Activated T-helper 17 cell treated with anti-CD3 and anti-CD28 coated beads, Interleukin-2, amount 50 U/mL, for 72 hours (primary cell): Measurements from ENCODE around the gene DBX1. TPM values are rescaled to one million over a fixed set of nuclear protein-coding genes. Genes with fewer than 3 reads are reported as not detected.
A peak's percentile ranks its signal among the peaks of the same experiment; 100 is the strongest.

Experiments
- ATAC-seq: fragments of 150-1000 bp; cut with Tn5 transposase; replicated peaks from 2 replicates; pipeline ENCODE4 v1.10.0; 2021; ENCODE audit warnings: mild to moderate bottlenecking, moderate library complexity
- H3K27ac Mint-ChIP-seq: one replicate; pipeline ENCODE4 v1.8.0; 2022; ENCODE audit warnings: mixed read lengths
- H3K27me3 Mint-ChIP-seq: one replicate; pipeline ENCODE4 v1.8.0; 2022; ENCODE audit warnings: mixed read lengths
- H3K36me3 Mint-ChIP-seq: one replicate; pipeline ENCODE4 v1.8.0; 2022; ENCODE audit warnings: low read depth, mild to moderate bottlenecking, mixed read lengths
- H3K4me1 Mint-ChIP-seq: one replicate; pipeline ENCODE4 v1.8.0; 2022; ENCODE audit warnings: mixed read lengths
- H3K4me3 Mint-ChIP-seq: one replicate; pipeline ENCODE4 v1.8.0; 2022; ENCODE audit warnings: mild to moderate bottlenecking, mixed read lengths
- H3K9me3 Mint-ChIP-seq: one replicate; pipeline ENCODE4 v1.8.0; 2022; ENCODE audit warnings: mixed read lengths
- total RNA-seq, 2 donors: library from RNA; stranded (reverse); gene quantifications; one replicate each; pipeline ENCODE4 v1.2.3, GENCODE V29; 2022

The DBX1 gene
- total RNA-seq, 2 donors from 2014 or later = not detected

GRCh38 chr11:20177136-20177535 lies 16.9 kb upstream of the DBX1 start:
- Mint-ChIP-seq H3K27ac (no peak overlapping the region), H3K36me3 (no peaks in the 10 kb centered on the region), H3K27me3 (peaks cover 41% of the 10 kb centered on the region)

GRCh38 chr11:20172721-20173447 lies 12.6 kb upstream of the DBX1 start:
- Mint-ChIP-seq H3K27me3 (peaks cover 37% of the 10 kb centered on the region), H3K4me3 (no peak overlapping the region), H3K4me1 (no peaks in the 10 kb centered on the region), H3K27ac (no peak overlapping the region), H3K36me3 (no peaks in the 10 kb centered on the region), H3K9me3 (peaks cover 3% of the 10 kb centered on the region)
- no peak for ATAC-seq

More at GRCh38 chr11:20177136-20177535, 16.9 kb upstream of the DBX1 start:
- H3K9me3 Mint-ChIP-seq = no peaks in the 10 kb centered on the region
- no peak overlapping the region for H3K4me3 Mint-ChIP-seq
- H3K4me1 Mint-ChIP-seq = no peaks in the 10 kb centered on the region
- ATAC-seq = no peak

- no peak for ATAC-seq
- H3K27ac Mint-ChIP-seq = no peak overlapping the region
- H3K36me3 Mint-ChIP-seq = peaks cover 31% of the 10 kb centered on the region
- peaks cover 6% of the 10 kb centered on the region for H3K9me3 Mint-ChIP-seq
- H3K27me3 Mint-ChIP-seq = peaks cover 75% of the 10 kb centered on the region
- H3K4me1 Mint-ChIP-seq = peaks cover 11% of the 10 kb centered on the region
- peak overlapping the region; percentile 73 for H3K4me3 Mint-ChIP-seq
Measured at GRCh38 chr11:20163783-20164481, 3.7 kb upstream of the DBX1 start.

- Mint-ChIP-seq H3K27me3 (peaks cover 83% of the 10 kb centered on the region), H3K4me1 (peaks cover 15% of the 10 kb centered on the region), H3K36me3 (peaks cover 39% of the 10 kb centered on the region), H3K27ac (no peak overlapping the region), H3K4me3 (peak overlapping the region; percentile 73), H3K9me3 (peaks cover 8% of the 10 kb centered on the region)
- ATAC-seq = peak; percentile 50
Measured at GRCh38 chr11:20162824-20163782, 2.8 kb upstream of the DBX1 start.

- peaks cover 24% of the 10 kb centered on the region for H3K4me1 Mint-ChIP-seq
- H3K27ac Mint-ChIP-seq = peak overlapping the region; percentile 29
- ATAC-seq = no peak
- H3K4me3 Mint-ChIP-seq = peak overlapping the region; percentile 73
- peaks cover 79% of the 10 kb centered on the region for H3K27me3 Mint-ChIP-seq
- H3K36me3 Mint-ChIP-seq = peaks cover 39% of the 10 kb centered on the region
- peaks cover 8% of the 10 kb centered on the region for H3K9me3 Mint-ChIP-seq
Measured at GRCh38 chr11:20161923-20162744, 1.9 kb upstream of the DBX1 start.

- Mint-ChIP-seq H3K27me3 (peaks cover 75% of the 10 kb centered on the region), H3K36me3 (peaks cover 39% of the 10 kb centered on the region), H3K4me3 (no peak overlapping the region), H3K9me3 (peaks cover 8% of the 10 kb centered on the region), H3K27ac (no peak overlapping the region), H3K4me1 (peaks cover 24% of the 10 kb centered on the region)
- no peak for ATAC-seq
Measured at GRCh38 chr11:20161230-20161918, 1.1 kb upstream of the DBX1 start.

GRCh38 chr11:20159466-20160381 lies 551 bp downstream of the DBX1 start:
- H3K36me3 Mint-ChIP-seq = peaks cover 39% of the 10 kb centered on the region
- H3K27ac Mint-ChIP-seq = no peak overlapping the region
- H3K9me3 Mint-ChIP-seq = peaks cover 8% of the 10 kb centered on the region
- no peak for ATAC-seq
- no peak overlapping the region for H3K4me3 Mint-ChIP-seq
- H3K27me3 Mint-ChIP-seq = peaks cover 75% of the 10 kb centered on the region
- peaks cover 29% of the 10 kb centered on the region for H3K4me1 Mint-ChIP-seq

GRCh38 chr11:20158597-20159257 lies 1.5 kb downstream of the DBX1 start:
- H3K9me3 Mint-ChIP-seq = peaks cover 8% of the 10 kb centered on the region
- H3K4me1 Mint-ChIP-seq = peaks cover 29% of the 10 kb centered on the region
- H3K27ac Mint-ChIP-seq = no peak overlapping the region
- H3K4me3 Mint-ChIP-seq = no peak overlapping the region
- peaks cover 39% of the 10 kb centered on the region for H3K36me3 Mint-ChIP-seq
- ATAC-seq = no peak
- H3K27me3 Mint-ChIP-seq = peaks cover 69% of the 10 kb centered on the region

- Mint-ChIP-seq H3K27me3 (peaks cover 61% of the 10 kb centered on the region), H3K27ac (no peak overlapping the region), H3K36me3 (peaks cover 32% of the 10 kb centered on the region), H3K4me1 (peaks cover 21% of the 10 kb centered on the region), H3K9me3 (peaks cover 8% of the 10 kb centered on the region), H3K4me3 (peak overlapping the region; percentile 60)
- ATAC-seq = no peak
Measured at GRCh38 chr11:20157728-20158127, 2.5 kb downstream of the DBX1 start.

GRCh38 chr11:20156876-20157613 lies 3.2 kb downstream of the DBX1 start:
- H3K27me3 Mint-ChIP-seq = peaks cover 54% of the 10 kb centered on the region
- H3K9me3 Mint-ChIP-seq = peaks cover 8% of the 10 kb centered on the region
- H3K27ac Mint-ChIP-seq = no peak overlapping the region
- peak; percentile 73 for ATAC-seq
- peaks cover 18% of the 10 kb centered on the region for H3K4me1 Mint-ChIP-seq
- peaks cover 29% of the 10 kb centered on the region for H3K36me3 Mint-ChIP-seq
- H3K4me3 Mint-ChIP-seq = peak overlapping the region; percentile 60

GRCh38 chr11:20156280-20156875 lies 3.9 kb downstream of the DBX1 start:
- H3K9me3 Mint-ChIP-seq = peaks cover 8% of the 10 kb centered on the region
- peaks cover 18% of the 10 kb centered on the region for H3K4me1 Mint-ChIP-seq
- H3K27me3 Mint-ChIP-seq = peaks cover 48% of the 10 kb centered on the region
- H3K4me3 Mint-ChIP-seq = peak overlapping the region; percentile 60
- no peak overlapping the region for H3K27ac Mint-ChIP-seq
- peak; percentile 75 for ATAC-seq
- peaks cover 24% of the 10 kb centered on the region for H3K36me3 Mint-ChIP-seq
